Measurements from ENCODE around the gene VWF.

VWF gene

GRCh38 chr12:5973461-5974115 is 150.9 kb downstream of the VWF start:
- no peak for DNase-seq

DNA sequence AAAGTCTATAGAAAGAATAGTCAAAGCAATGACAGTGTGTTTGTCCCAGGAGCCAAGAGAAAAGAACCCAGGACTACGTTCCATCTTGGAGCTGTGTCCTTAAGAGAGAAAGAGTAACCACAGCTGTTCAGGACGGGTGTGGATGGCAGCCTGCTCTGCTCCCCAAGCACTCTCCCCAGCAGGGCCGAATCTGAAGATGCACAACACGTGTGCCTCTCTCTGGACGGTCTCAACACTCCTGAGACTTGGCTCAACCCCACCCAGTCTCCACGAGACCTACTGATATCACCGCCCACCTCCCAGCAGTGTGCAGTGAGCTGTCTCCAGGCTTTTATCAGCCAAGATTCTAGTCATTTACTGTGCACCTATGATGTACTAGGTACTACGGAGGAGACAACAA is 152.1 kb downstream of the VWF start:
- DNase-seq = no peak

DNA sequence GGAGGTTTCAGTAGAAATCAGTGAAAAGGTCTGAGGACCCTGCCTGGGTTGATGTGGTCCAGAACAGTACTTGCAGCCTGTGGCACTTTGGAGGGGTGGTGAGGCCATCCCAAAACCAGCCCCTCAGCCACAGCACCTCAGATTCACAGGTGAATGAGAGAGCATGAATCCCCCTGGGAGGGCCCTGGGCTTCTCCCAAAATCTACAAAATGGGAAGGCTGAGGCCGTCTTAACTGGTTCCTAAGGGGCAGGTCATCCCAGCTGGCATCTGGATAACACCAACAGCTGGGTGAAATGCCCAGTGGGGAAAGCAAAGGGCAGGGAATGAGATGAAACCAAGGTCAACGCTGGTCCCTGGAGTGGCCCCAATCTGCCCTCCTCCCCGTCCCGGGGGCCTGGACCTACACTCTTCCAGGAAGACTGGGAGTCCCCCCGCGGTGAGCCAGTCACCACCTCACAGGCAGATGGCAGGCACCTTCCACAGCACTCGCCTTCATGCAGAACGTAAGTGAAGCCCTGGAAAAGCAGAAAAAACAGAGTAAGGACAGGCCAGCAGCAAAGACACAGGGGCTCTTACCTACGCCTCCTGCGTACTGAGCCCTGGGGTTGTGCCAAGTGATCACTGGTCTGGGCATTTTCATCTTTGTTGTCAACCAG is 153.1 kb downstream of the VWF start:
- no peak for DNase-seq

GRCh38 chr12:5969974-5970690 is 154.3 kb downstream of the VWF start:
- no peak for DNase-seq

- DNase-seq = no peak
These were observed 155.1 kb downstream of the VWF start for GRCh38 chr12:5969156-5969973.

DNA sequence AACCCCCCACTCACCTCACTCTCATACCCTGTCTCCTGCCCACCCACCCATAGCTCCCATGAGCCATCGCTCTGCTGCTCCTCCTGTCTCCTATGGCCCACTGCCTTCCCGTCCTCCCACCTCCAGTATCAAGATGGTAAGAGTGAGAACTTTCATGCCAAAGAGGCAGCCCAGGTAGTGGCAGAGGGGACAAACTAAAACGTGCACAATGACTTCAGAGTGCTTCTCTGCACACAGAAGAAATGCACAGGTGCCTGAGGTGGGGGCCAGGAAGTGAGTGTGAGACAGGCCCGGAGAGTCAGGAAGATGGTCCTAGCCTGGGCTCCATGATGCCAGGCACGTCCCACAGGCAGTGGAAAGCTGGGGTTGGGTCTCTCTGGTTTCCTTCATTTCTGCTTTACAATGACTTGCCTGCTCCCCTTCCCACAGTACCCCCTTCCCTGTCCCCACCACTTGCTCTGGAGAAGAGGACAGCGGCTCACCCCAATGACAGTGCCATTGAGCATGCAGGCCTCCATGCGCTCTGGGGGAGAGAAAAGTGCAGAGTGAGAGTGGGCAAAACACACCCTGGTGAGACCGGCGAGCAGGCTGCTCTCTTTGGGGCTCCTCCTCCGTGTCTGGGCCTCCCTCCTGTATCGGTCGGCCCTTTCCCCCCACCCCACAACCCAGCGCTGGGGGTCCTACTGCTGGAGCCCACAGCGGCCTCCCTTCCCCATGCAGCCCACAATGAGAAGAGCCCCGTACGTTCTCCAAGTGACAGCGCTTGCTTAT is 156.6 kb downstream of the VWF start:
- DNase-seq = no peak

- no peak for DNase-seq
These were observed 157.9 kb downstream of the VWF start for GRCh38 chr12:5966486-5967095.

DNA sequence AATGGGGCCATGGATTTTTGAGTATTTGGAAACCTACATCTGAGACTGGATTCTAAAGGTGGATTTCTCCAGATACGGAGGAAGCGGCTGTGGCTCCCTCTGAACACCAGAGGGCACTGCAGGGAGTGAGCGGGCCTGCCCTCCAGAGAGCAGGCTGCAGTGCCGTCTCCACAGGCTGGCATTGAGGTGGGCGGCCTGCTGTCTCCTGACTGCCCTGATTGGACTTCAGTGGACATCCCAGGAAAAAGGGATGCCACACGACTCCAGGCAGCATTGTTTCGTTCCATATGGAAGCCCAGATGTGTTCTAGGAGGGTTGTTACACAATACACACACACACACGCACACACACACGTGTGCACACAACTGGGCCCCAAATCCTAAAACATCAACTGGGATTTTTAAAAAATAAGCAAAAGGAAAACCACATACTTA is 158.5 kb downstream of the VWF start:
- no peak for DNase-seq

DNA sequence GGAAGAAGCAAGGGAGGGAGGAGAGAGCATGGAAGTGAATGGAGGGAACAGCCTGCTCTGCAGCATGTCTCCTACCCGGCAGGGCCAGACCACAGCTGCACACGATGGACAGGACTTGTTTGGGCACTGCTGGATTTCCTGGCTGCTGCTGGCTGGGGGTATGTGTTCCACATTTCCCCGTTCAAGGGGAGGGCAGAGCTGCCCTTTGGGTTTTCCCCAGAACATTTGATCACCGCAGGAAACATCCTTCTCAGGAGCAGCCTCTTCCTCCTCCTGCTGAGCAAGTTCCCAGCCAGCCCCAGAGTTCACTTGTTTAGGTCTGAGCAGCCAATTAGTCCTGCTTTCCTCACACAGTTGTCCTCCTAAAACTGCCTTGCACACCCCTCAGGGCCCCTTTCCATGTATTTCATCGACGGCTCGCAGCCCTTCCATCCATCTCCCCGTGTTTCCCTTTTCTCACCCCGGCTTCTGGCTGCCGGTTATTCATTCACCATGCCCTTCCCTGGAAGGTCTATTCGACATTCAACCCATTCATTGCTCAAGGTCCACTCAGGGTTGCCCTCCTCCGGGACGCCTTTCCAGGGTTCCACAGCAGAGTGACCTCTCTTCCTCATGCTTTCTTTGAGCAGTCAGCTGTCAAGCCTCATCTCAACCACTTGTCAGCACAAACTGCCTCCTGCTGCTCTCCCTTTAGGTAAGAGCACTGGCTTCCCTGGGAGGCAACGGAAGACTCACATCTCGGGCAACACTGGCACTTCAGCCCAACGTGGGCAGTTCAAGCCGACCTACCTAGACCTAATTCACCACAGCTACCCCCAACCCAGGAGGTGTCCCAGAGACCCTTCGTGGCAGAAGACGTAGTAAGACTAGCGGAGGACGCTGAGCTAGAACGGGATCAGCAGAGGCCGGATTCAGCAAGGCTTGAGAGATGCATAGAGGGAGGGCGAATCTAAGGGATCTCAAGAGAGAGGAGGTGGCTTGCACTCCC is 159.3 kb downstream of the VWF start:
- no peak for DNase-seq

DNA sequence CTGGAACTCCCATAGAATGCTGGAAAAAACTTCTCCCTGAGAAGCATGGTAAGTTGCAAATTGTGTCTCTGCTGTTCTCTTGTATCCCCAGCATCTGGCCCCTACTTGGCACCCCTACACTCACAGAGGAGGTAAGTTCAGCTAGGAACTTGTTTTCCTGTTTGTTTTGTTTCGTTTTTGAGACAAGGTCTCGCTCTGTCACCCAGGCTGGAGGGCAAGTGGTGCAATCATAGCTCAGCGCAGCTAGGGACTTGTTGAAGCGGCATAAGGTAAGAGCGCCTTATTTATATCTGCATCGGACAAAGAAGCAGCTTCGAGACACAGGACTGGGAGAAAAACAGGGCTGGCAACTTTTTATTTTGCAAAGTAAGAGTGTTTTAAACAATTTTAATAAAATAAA is 161.0 kb downstream of the VWF start:
- no peak for DNase-seq

DNA sequence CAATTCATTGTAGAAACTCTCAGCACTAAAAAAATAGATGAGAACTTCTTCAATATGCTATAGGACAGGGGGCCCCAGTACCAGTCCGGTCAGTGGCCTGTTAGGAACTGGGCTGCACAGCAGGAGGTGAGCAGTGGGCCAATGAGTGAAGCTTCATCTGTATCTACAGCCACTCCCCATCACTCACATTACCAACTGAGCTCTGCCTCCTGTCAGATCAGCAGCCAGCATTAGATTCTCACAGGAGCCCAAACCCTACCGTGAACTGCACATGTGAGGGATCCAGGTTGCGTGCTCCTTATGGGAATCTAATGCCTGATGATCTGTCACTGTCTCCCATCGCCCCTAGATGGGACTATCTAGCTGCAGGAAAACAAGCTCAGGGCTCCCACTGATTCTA is 163.7 kb downstream of the VWF start:
- DNase-seq = no peak

DNA sequence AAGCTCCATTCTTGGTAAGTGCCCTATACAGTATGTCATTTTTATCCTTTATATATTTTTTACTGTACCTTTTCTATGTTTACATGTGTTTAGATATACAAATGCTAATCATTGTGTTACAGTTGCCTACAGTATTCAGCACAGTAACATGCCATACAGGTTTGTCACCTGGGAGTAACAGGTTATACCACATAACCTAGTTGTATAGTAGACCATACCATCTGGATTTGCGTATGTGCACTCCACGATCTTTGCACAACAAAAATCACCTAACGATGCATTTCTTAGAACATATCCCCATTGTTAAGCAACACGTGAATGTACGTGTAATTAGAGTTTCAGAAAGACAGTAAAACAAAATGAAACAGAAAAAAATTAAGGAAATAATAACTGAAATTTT is 167.5 kb downstream of the VWF start:
- DNase-seq = no peak

GRCh38 chr12:5954661-5955060 is 169.8 kb downstream of the VWF start:
- no peak for DNase-seq

- no peak for DNase-seq
These were observed 170.5 kb downstream of the VWF start for GRCh38 chr12:5953835-5954586.

GRCh38 chr12:5952031-5952430 is 172.4 kb downstream of the VWF start:
- no peak for DNase-seq

DNA sequence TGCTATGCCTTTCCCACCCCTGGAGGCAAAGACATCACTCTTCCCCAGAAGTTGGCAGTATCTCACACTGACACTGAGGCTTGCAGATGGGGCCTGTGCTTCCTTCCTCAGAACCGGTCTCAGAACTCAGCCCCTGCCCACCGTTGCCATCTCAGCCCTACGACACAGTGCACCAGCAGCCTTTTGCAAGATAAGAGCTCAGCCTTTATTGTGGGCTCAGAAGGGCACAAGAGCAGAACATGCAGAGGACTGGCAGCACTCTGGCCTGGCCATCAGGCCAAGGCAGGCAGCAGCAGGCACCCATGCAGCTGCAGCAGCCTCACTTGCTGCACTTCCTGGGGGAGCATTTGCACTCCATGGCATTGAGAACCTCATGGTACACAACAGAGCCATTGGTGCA is 175.8 kb downstream of the VWF start:
- no peak for DNase-seq

GRCh38 chr12:5947006-5947405 is 177.5 kb downstream of the VWF start:
- DNase-seq = no peak

DNA sequence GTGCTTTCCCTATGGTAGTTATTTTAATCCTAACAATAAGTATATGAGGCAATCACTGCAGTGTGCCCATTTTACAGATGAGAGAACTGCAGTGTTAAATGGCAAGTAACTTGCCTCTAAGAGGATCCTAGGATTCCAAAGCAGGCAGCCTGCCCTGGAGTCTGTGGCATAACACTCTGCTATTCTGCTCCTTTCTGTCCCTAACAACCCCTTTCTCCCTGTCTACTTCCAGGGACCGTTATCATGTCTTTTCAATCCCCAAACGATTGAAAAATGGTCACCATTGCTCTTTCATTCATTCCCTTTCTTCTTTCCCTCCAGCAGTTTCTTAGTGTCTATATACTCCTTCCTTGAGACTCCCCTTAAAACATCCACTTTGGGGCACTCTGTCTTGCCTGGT is 178.1 kb downstream of the VWF start:
- DNase-seq = no peak

- DNase-seq = no peak
These were observed 179.1 kb downstream of the VWF start, which contains the start of gene ANO2 for GRCh38 chr12:5945071-5946008. Gene ANO2 (minus strand): TSS chr12:5945259. CDS start chr12:5945217, 42 bp downstream.

Data from bone marrow (tissue), 2 donors.